HG03064 (cell line): ENCODE results near the gene TBC1D8B.

Experiments
- ATAC-seq: cut with Tn5 transposase; IDR thresholded peaks from one replicate; pipeline ENCODE4 v1.9.1; 2021; ENCODE audit warnings: low read depth; ENCODE audit not compliant: unreplicated experiment

Gene TBC1D8B

GRCh38 chrX:106897259-106897658 lies 94.8 kb downstream of the TBC1D8B start:
- ATAC-seq, result no peak

GRCh38 chrX:106898462-106898861 lies 96.0 kb downstream of the TBC1D8B start:
- ATAC-seq, result no peak

- ATAC-seq, result no peak
These were observed 96.8 kb downstream of the TBC1D8B start for GRCh38 chrX:106899276-106899675.

- no peak for ATAC-seq
These were observed 97.4 kb downstream of the TBC1D8B start for GRCh38 chrX:106899841-106900240.

- no peak for ATAC-seq
These were observed 98.9 kb downstream of the TBC1D8B start for GRCh38 chrX:106901341-106901740.

GRCh38 chrX:106901781-106902219 lies 99.3 kb downstream of the TBC1D8B start:
- no peak for ATAC-seq

GRCh38 chrX:106902684-106903083 lies 100.2 kb downstream of the TBC1D8B start:
- no peak for ATAC-seq

- no peak for ATAC-seq
These were observed 100.9 kb downstream of the TBC1D8B start, which contains the start of gene RIPPLY1 for GRCh38 chrX:106903291-106903824. Gene RIPPLY1, minus strand, starts transcription at chrX:106903341. Its CDS starts 54 bp downstream, at chrX:106903287.

GRCh38 chrX:106903856-106904528 lies 101.5 kb downstream of the TBC1D8B start:
- ATAC-seq, result no peak

- ATAC-seq, result no peak
These were observed 102.7 kb downstream of the TBC1D8B start for GRCh38 chrX:106905064-106905708.

GRCh38 chrX:106906361-106906760 lies 103.9 kb downstream of the TBC1D8B start:
- no peak for ATAC-seq

- ATAC-seq, result no peak
These were observed 110.4 kb downstream of the TBC1D8B start for GRCh38 chrX:106912864-106913263.

- no peak for ATAC-seq
These were observed 115.5 kb downstream of the TBC1D8B start for GRCh38 chrX:106917830-106918500.

GRCh38 chrX:106919932-106920452 lies 117.5 kb downstream of the TBC1D8B start, which contains the start of gene CLDN2:
Gene CLDN2, plus strand, starts transcription at chrX:106920402. Its CDS starts 7,827 bp downstream, at chrX:106928229.
- ATAC-seq, result no peak

GRCh38 chrX:106921637-106922036 lies 119.2 kb downstream of the TBC1D8B start:
- ATAC-seq, result no peak
